Adipose tissue (tissue), 3 donors: ENCODE measurements around the gene CPXM2. TPM values are rescaled to one million over a fixed set of nuclear protein-coding genes. Genes with fewer than 3 reads are reported as not detected.

Experiments used
- H3K27ac ChIP-seq: one replicate; pipeline ENCODE4 v1.5.1; 2013; ENCODE audit warnings: low read depth, low read length
- WGBS, 3 donors: extraction: QIAGEN DNeasy Blood & Tissue Kit; methylation state at CpG; one replicate each; pipeline ENCODE4 v1.1.7; 2013; 5-methylcytosine and 5-hydroxymethylcytosine counted together
- polyA plus RNA-seq, 3 donors: library from polyadenylated mRNA; stranded (reverse); fragments of 200-250 nt; gene quantifications; one replicate each; pipeline ENCODE4 v1.2.3, GENCODE V29; 2013
- donor health status: healthy with polysubstance abuse.
- donor health status: Bipolar disorder and iron deficiency.
- donor health status: healthy.

CPXM2 gene
- polyA plus RNA-seq, 3 donors = 0.82 to 11.6 (median 4.7) TPM

GRCh38 chr10:123703195-123703790 lies 188.3 kb downstream of the CPXM2 start:
- WGBS, 3 donors = 57 to 75% (median 70%) methylated on average over 6 of the region's 6 CpGs
- H3K27ac ChIP-seq = no peak overlapping the region

Other genes starting within 250 kb of the CPXM2 start
- gene GPR26, start 225.5 kb downstream of the CPXM2 start, polyA plus RNA-seq = under 1 TPM in 1 of 3 donors, not detected in 2; under 0.01 TPM
- 10 to 100 TPM in 2 of 3 donors, 1 to 10 TPM in 1; 4.1 to 11.0 (median 10.1) TPM for gene CHST15, start 201.8 kb upstream of the CPXM2 start, polyA plus RNA-seq